ENCODE measurements around the gene KCP. TPM values are rescaled to one million over a fixed set of nuclear protein-coding genes. Genes with fewer than 3 reads are reported as not detected.
A peak's percentile ranks its signal among the peaks of the same experiment; 100 is the strongest.

The KCP gene
- total RNA-seq, 1 donor from 2014 or later, result 1.5 TPM

- H3K36me3 Mint-ChIP-seq (ENCODE audit: low read depth), result no peaks in the 10 kb centered on the region
- H3K9me3 Mint-ChIP-seq (ENCODE audit: low read depth), result no peaks in the 10 kb centered on the region
- H3K4me1 Mint-ChIP-seq (ENCODE audit: low read depth), result peaks cover 21% of the 10 kb centered on the region
- H3K27me3 Mint-ChIP-seq (ENCODE audit: low read depth), result peaks cover 16% of the 10 kb centered on the region
- H3K4me3 Mint-ChIP-seq (ENCODE audit: unreplicated experiment), result no peak overlapping the region
- no peak for DNase-seq (ENCODE audit: low spot score)
- no peak for TF ChIP-seq CTCF (IDR thresholded peaks at IDR 0.05)
- H3K27ac Mint-ChIP-seq (ENCODE audit: unreplicated experiment), result no peak overlapping the region
These were observed 4.3 kb downstream of the KCP start for GRCh38 chr7:128906001-128906765.

- no peak for DNase-seq (ENCODE audit: low spot score)
- Mint-ChIP-seq H3K4me1 (ENCODE audit: low read depth) (peaks cover 16% of the 10 kb centered on the region), H3K9me3 (ENCODE audit: low read depth) (no peaks in the 10 kb centered on the region), H3K27me3 (ENCODE audit: low read depth) (peaks cover 13% of the 10 kb centered on the region), H3K4me3 (ENCODE audit: unreplicated experiment) (no peak overlapping the region), H3K36me3 (ENCODE audit: low read depth) (no peaks in the 10 kb centered on the region), H3K27ac (ENCODE audit: unreplicated experiment) (no peak overlapping the region)
- peak; percentile 84 for TF ChIP-seq CTCF (IDR thresholded peaks at IDR 0.05)
These were observed 5.9 kb downstream of the KCP start for GRCh38 chr7:128904381-128905197.

DNA sequence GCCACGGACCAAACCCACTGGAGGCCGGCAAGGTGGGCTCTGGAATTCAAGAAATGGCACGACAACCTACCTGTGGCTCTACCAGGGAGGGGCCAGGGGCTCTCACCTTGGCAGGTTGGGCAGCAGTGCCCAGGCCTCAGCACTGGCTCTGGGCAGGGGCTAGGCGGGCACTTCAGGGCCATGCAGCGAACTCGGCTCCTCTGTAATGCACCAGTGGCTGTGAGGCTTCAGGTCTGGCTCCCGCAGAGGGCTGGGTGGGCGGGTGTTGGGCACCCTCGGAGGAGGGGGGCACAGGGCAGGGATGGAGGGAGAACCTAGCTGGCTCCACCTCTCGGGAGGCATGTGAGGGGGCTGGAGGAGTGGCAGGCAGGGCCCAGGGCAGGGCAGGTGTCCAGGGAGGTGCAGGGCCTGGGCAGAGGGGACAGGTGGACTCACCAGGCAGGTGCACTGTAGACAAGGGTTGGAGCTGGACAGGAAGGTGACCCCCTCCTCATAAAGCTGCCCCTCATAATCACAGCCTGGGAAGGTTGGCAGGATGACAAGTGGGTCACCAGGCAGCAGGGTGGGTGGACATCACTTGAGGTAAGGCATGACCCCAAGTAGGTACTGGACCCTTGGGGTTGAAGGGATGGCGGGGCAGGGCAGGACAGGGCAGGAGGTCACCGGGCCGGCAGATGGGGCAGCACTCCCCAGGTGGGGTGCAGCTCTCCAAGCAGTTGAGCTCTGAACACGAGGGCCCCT is 6.7 kb downstream of the KCP start:
- no peak for DNase-seq (ENCODE audit: low spot score)
- Mint-ChIP-seq H3K27me3 (ENCODE audit: low read depth) (peaks cover 9% of the 10 kb centered on the region), H3K4me1 (ENCODE audit: low read depth) (peaks cover 10% of the 10 kb centered on the region), H3K9me3 (ENCODE audit: low read depth) (no peaks in the 10 kb centered on the region), H3K36me3 (ENCODE audit: low read depth) (no peaks in the 10 kb centered on the region), H3K4me3 (ENCODE audit: unreplicated experiment) (no peak overlapping the region), H3K27ac (ENCODE audit: unreplicated experiment) (peak overlapping the region; percentile 66)
- TF ChIP-seq CTCF (IDR thresholded peaks at IDR 0.05), result no peak

- peak overlapping the region; percentile 66 for H3K27ac Mint-ChIP-seq (ENCODE audit: unreplicated experiment)
- H3K4me3 Mint-ChIP-seq (ENCODE audit: unreplicated experiment), result peak overlapping the region; percentile 8
- H3K36me3 Mint-ChIP-seq (ENCODE audit: low read depth), result no peaks in the 10 kb centered on the region
- peaks cover 9% of the 10 kb centered on the region for H3K27me3 Mint-ChIP-seq (ENCODE audit: low read depth)
- no peak for TF ChIP-seq CTCF (IDR thresholded peaks at IDR 0.05)
- DNase-seq (ENCODE audit: low spot score), result no peak
- peaks cover 10% of the 10 kb centered on the region for H3K4me1 Mint-ChIP-seq (ENCODE audit: low read depth)
- H3K9me3 Mint-ChIP-seq (ENCODE audit: low read depth), result no peaks in the 10 kb centered on the region
These were observed 7.5 kb downstream of the KCP start for GRCh38 chr7:128902761-128903585.

Measured in chondrocyte (in vitro differentiated cells).